Measurements from ENCODE around the gene OR10G7.
"Not testable (repeated sequence)": the region's sequence is repeated elsewhere in the genome, so short reads cannot be mapped to it uniquely, and the experiment has no call there.

OR10G7 gene

GRCh38 chr11:124036666-124037065 lies 4.5 kb downstream of the OR10G7 start:
- DNase-seq: no peak

DNA sequence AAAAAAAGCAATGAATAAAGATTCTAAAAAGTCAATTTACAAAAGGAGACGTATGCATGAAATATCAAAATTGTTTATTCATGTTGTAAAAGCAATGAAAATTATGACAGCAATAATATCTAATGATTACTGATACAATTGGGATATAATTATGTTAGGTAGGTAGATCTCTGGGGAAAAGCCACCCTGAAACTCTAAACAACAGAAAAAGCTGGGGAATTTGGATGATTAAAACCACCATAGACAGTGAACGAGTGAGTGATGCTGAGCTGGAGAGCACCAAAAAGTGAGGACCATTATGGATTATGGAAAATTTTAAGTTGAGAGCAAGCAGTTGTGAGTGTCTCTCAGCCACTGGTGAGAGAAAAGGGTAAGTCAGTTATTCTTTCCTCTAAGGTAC lies 14.6 kb downstream of the OR10G7 start, which contains the start of gene OR10G8:
Gene OR10G8 (plus strand): TSS at position 301 of the 400 bp plus-strand sequence. CDS start 2,825 bp downstream, outside the sequence.
- DNase-seq: no peak

GRCh38 chr11:124015837-124016236 lies 25.3 kb downstream of the OR10G7 start:
- not testable (repeated sequence) for DNase-seq

GRCh38 chr11:124012697-124013096 lies 28.4 kb downstream of the OR10G7 start, which contains the start of gene OR10G4:
OR10G4 (plus strand) TSS chr11:124012997; CDS start chr11:124015575, 2,578 bp downstream.
- DNase-seq: no peak

- no peak for DNase-seq
Measured at GRCh38 chr11:123995119-123995518, 46.0 kb downstream of the OR10G7 start, which contains the start of gene OR10G6. OR10G6 (minus strand) TSS chr11:123995161; CDS start chr11:123995161, 0 bp downstream.
